ENCODE measurements around the gene PTPRN2.

The PTPRN2 gene

DNA sequence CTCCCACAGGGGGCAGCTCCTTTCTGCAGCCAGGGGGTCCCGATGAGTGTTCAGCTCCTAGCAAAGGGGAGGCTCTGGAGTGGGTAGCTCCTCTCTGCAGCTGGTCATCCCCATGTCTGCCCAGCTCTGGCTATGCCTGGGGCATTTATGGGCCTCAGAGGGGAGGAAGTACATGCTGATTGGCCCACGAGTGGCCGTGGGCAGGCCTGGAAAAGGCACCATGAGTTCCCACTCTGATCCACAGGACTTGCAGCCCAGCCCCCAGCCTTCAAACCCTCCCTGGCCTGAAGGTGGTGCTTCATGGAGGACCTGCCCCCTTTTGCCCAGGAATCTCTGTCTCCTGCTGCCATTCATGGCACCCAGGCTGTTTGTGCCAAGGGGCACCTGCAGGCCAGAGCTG lies 982.0 kb downstream of the PTPRN2 start:
- H3K4me3 ChIP-seq (ENCODE audit: low read depth, low read length), result no peak overlapping the region
- DNase-seq (ENCODE audit: low read depth, low spot score), result no peak
- TF ChIP-seq CTCF (IDR thresholded peaks at IDR 0.05; ENCODE audit: insufficient read depth, low read length, missing control alignments), result no peak
- ChIA-PET CTCF (no interaction called here), POLR2A (no interaction called here)

DNA sequence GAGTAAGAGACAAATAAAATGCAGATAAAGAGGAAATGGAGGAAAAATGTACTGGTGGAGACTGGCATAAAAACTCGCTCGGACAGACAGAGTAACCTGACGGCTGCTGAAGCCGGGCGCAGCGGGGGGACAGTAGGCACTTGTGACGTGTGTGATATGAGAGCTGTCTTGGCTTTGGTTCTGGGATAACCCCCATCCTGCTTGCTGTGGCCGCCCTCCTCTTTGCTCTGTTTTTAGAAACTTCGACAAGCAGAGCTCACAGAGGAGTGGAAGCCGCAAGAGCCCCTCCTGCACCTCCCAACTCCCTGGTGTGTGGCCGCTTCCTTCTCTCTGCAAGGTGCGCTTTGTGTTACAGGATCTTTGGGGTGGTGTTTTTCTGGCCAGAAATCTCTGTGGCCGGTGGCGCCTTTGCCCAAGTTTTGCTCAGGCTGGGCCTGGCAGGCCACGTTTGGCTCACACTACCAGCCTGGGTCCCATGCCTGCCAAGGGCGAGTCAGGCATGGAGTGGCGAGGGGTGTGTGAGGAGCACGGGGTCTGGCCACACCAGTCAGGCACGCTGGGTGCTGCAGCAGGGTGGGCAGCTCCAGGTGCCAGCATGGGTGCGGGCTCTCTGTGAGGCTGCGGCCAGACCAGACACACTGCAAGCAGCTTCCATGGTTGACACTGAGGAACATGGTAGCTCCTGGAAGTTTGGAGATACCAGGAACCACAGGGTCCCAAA lies 982.8 kb downstream of the PTPRN2 start:
- ChIA-PET POLR2A (no interaction called here), CTCF (no interaction called here)
- no peak overlapping the region for H3K4me3 ChIP-seq (ENCODE audit: low read depth, low read length)
- no peak for DNase-seq (ENCODE audit: low read depth, low spot score)
- TF ChIP-seq CTCF (IDR thresholded peaks at IDR 0.05; ENCODE audit: insufficient read depth, low read length, missing control alignments), result no peak

DNA sequence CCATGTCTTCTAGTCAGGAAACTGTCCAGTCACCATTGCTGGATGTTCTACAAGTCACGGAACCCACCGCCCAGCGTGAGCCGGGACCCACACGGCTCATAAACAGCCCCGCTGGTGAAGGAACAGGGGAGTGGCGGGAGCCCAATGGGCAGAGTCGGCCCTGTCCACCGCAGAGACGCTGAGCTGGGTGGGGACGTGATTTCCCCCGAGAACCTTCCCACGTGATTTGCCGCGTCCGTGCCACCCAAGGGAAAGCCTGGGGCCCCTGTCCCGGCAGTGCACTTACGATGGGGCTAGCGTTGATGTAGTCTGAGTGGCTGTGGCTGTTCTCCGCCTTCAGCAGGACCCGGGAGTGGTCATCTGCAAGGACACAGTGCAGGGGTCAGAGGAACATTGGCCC lies 983.9 kb downstream of the PTPRN2 start:
- no peak for TF ChIP-seq CTCF (IDR thresholded peaks at IDR 0.05; ENCODE audit: insufficient read depth, low read length, missing control alignments)
- H3K4me3 ChIP-seq (ENCODE audit: low read depth, low read length), result no peak overlapping the region
- CTCF ChIA-PET, result no interaction called here
- POLR2A ChIA-PET, result no interaction called here
- DNase-seq (ENCODE audit: low read depth, low spot score), result no peak

- ChIA-PET POLR2A (no interaction called here), CTCF (no interaction called here)
- H3K4me3 ChIP-seq (ENCODE audit: low read depth, low read length), result no peak overlapping the region
- no peak for DNase-seq (ENCODE audit: low read depth, low spot score)
- no peak for TF ChIP-seq CTCF (IDR thresholded peaks at IDR 0.05; ENCODE audit: insufficient read depth, low read length, missing control alignments)
These were observed 984.6 kb downstream of the PTPRN2 start for GRCh38 chr7:157603005-157603404.

DNA sequence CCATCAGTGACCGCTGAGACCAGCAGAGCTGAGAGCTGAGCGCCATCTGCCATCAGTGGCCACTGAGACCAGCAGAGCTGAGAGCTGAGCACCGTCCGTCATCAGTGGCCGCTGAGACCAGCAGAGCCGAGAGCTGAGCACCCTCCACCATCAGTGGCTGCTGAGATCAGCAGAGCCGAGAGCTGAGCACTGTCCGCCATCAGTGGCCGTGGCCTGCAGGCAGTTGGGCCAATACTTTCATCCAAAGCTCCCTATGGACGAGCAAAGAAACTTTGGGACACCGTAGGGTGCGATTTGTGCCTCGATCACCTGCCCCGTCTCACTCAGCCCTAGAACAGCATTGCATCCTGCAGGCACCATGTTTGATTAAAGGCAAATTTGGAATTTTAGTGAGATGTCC lies 985.0 kb downstream of the PTPRN2 start:
- DNase-seq (ENCODE audit: low read depth, low spot score), result no peak
- no peak for TF ChIP-seq CTCF (IDR thresholded peaks at IDR 0.05; ENCODE audit: insufficient read depth, low read length, missing control alignments)
- no peak overlapping the region for H3K4me3 ChIP-seq (ENCODE audit: low read depth, low read length)
- POLR2A ChIA-PET, result no interaction called here
- CTCF ChIA-PET, result no interaction called here

- POLR2A ChIA-PET, result no interaction called here
- CTCF ChIA-PET, result no interaction called here
- no peak for DNase-seq (ENCODE audit: low read depth, low spot score)
- H3K4me3 ChIP-seq (ENCODE audit: low read depth, low read length), result no peak overlapping the region
- no peak for TF ChIP-seq CTCF (IDR thresholded peaks at IDR 0.05; ENCODE audit: insufficient read depth, low read length, missing control alignments)
These were observed 985.5 kb downstream of the PTPRN2 start for GRCh38 chr7:157602156-157602555.

All from AG04449 (cell line).